HG03095 (cell line): Measurements from ENCODE around the gene MARCHF3.

Source experiments
- ATAC-seq: cut with Tn5 transposase; IDR thresholded peaks from one replicate; pipeline ENCODE4 v1.9.1; 2021; ENCODE audit warnings: moderate library complexity; ENCODE audit not compliant: unreplicated experiment

Gene MARCHF3

GRCh38 chr5:126883564-126884245 lies 146.7 kb downstream of the MARCHF3 start:
- ATAC-seq = no peak

- no peak for ATAC-seq
These were observed 148.3 kb downstream of the MARCHF3 start for GRCh38 chr5:126881821-126882600.

DNA sequence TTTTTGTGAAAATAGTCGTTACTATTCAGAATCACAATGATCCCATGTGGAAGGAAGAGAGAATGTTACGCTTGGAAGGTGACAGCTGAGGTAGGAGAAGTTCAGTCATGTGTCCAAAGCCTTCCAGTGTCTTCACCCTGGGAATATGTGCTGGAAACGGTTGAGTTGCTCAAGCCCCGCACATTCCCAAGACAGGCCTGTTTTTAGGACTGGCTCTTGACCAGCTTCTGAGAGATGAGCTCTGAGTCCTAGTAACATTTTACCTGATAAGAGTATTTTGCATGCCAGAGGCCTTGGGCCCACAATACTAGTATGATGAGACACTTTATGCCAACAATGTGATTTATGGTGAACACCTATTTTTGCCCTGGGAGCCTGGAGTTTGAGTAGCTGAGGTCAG lies 151.7 kb downstream of the MARCHF3 start:
- no peak for ATAC-seq

DNA sequence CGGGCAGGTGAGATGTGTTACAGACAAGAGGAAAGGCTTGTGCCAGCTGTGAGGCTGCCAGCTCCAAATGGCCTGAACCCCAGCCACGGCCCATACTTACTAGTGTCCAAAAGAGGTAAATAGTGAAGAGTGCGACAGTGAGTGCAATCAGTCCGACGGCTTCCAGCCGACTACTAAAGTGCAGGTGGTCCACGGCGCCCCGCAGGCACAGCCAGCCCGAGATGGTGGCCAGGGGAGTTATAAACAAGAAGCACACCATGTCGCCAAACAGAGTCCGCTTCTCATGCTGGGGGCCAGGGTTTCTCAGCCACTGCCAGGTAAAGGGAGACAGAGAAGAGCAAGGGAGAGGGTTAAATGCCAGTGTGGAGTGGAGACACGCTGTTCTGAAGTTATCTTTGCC lies 152.3 kb downstream of the MARCHF3 start:
- ATAC-seq = no peak

DNA sequence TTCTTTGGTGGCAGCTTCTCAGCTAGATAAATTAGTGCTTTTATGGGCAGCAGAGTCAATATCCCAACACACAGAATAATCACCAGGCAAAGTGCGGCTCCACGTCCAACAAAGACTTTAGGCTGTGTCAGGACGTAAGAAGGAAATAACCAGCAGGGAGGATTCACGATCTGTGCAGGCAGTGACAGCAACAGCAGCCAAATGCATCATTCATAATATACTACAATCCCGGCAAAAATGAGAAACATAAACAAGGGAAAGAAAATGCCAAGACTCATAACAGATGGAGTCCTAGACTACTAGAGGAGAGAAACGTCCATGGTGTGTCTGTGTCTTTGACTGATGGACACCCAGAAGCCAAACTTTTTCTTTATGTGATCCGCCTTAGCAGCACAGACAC lies 152.8 kb downstream of the MARCHF3 start:
- ATAC-seq = no peak

DNA sequence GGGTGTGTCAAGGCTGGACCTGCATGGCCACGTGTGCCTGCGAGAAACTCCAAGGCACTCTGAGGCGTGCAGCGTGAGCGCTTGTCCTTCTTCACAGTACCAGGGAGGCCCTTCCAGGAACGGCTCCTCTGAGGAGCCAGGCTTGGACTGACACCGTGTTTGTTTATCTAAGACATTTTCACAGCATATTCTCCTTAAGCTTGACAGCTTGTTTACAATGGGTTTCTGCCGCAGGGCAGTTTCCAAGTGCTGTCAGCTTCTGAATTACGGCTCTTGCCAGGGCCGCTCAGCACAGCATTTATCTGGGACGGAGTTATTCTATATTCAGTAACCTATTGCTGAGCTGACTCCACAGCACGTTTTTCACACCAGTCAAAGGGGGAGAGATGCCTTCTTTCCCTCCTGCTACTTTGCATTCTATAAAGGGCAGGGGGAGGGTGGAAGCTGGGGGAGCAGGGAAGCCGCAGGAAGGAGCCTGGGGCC lies 155.0 kb downstream of the MARCHF3 start:
- no peak for ATAC-seq

GRCh38 chr5:126872561-126873354 lies 157.6 kb downstream of the MARCHF3 start:
- ATAC-seq = no peak

GRCh38 chr5:126871441-126871840 lies 158.9 kb downstream of the MARCHF3 start:
- ATAC-seq = no peak

DNA sequence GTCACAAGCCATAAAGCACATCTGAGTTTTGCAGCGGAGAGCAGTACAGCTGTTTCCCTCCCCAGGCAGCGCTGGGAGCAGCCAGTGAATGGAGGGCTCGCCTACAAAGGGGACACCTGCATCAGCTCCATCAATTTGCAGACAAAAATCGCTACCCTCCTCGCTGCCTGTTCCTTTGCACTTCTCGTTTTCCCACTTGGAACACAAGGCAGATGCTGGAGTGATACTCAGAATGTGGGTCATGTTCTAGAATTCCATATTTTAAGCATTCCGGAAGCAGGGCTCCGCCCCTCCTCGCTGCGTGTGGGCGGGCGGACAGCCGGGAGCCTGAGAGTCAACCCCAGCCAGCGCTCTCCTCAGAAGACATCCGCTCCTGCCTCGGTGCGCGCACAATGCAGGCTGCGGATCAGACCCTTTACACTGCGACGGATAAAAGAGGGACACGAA lies 161.3 kb downstream of the MARCHF3 start:
- ATAC-seq = peak; percentile 61

DNA sequence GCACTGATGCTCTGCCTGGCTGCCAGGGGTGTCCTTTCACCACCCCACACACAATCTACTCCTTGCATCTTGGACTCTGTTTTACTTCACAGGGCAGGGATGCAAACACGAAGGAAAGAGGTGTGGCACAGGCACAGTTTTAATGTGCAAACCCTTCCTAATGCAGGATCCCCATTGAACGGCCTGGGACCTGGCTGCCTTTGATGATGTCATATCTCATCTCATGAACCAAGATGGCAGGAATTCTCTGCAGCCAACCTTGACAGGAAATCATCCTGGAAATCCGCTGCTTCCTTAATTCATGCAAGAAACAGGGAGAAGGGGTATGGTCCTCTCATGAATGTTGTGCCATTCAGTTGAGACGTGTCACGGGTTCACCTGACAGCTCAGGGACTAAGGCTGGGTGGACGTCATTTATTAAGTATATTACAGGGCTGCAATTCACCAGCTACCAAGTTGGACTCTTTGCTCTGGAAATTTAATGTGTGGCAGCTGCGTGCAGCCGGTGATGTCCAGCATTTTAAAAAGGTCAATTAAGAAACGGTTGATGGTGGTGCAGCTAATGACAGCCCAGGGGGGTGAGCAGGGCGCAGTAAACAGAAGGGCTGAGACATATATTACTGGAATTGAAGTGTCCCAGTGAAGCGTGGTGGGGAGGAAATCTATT lies 161.9 kb downstream of the MARCHF3 start:
- peak; percentile 9 for ATAC-seq

GRCh38 chr5:126866851-126867636 lies 163.3 kb downstream of the MARCHF3 start:
- ATAC-seq = no peak

DNA sequence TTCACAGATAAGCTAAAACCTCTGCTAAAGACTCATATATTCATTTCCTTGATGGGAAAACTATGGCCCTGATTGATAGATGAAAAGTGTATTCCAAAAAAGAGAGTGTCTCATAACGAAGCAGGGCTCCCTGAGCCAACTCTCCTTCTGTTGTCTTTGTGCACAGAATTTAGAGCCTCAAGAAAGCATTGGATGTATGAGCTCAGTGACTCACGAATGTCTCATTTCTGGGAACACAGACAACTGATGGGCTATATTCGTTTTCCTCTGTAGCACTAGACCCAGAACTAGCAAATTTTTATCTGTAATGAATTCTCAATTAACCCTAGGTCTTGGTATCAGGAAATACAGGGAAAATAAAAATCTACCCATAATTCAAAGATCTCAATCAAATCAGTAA lies 165.1 kb downstream of the MARCHF3 start:
- ATAC-seq = no peak

- ATAC-seq = no peak
These were observed 166.2 kb downstream of the MARCHF3 start for GRCh38 chr5:126864042-126864688.

GRCh38 chr5:126863402-126863801 lies 167.0 kb downstream of the MARCHF3 start:
- ATAC-seq = no peak

- ATAC-seq = no peak
These were observed 171.9 kb downstream of the MARCHF3 start for GRCh38 chr5:126858441-126858840.

- no peak for ATAC-seq
These were observed 172.6 kb downstream of the MARCHF3 start for GRCh38 chr5:126857472-126858410.

GRCh38 chr5:126855266-126855665 lies 175.1 kb downstream of the MARCHF3 start:
- no peak for ATAC-seq

GRCh38 chr5:126854526-126855110 lies 175.7 kb downstream of the MARCHF3 start:
- ATAC-seq = no peak
